ENCODE results near the gene DDIT3. TPM values are rescaled to one million over a fixed set of nuclear protein-coding genes. Genes with fewer than 3 reads are reported as not detected.

Gene DDIT3
- total and polyA plus RNA-seq, 12 donors = 7.7 to 98.4 (median 48.7) TPM

- Histone ChIP-seq H3K36me3 (replicated peaks in 1 of 2) (no peaks in the 10 kb centered on the region), H3K27ac (no peak overlapping the region), H3K9me3 (replicated peaks in 1 of 3) (no peaks in the 10 kb centered on the region), H3K4me1 (replicated peaks in 1 of 2) (peaks cover 0 to 6% of the 10 kb centered on the region in 2 donors), H3K27me3 (peaks cover 8% of the 10 kb centered on the region), H3K4me3 (no peak overlapping the region)
- intact Hi-C loops (cut with DNase I) = no loop called here
- TF ChIP-seq CTCF (IDR thresholded peaks at IDR 0.05) (no peak), POLR2A (IDR thresholded peaks at IDR 0.05) (no peak)
- DNase-seq = no peak
- WGBS, 4 donors = 72 to 91% (median 85%) methylated on average over 2 of the region's 2 CpGs
Observed at GRCh38 chr12:57552306-57552651, 32.0 kb upstream of the DDIT3 start.

- peaks cover 0 to 6% of the 10 kb centered on the region in 2 donors for H3K4me1 ChIP-seq (replicated peaks in 1 of 2)
- no peak overlapping the region for H3K27ac ChIP-seq
- H3K27me3 ChIP-seq = peaks cover 8% of the 10 kb centered on the region
- DNase-seq = no peak
- H3K4me3 ChIP-seq = no peak overlapping the region
- intact Hi-C loops (cut with DNase I) = no loop called here
- no peaks in the 10 kb centered on the region for H3K36me3 ChIP-seq (replicated peaks in 1 of 2)
- no peak for TF ChIP-seq CTCF (IDR thresholded peaks at IDR 0.05)
- no peak for TF ChIP-seq POLR2A (IDR thresholded peaks at IDR 0.05)
- H3K9me3 ChIP-seq (replicated peaks in 1 of 3) = no peaks in the 10 kb centered on the region
- WGBS, 4 donors = 76 to 91% (median 85%) methylated on average over 3 of the region's 3 CpGs
Observed at GRCh38 chr12:57551637-57552305, 31.5 kb upstream of the DDIT3 start.

GRCh38 chr12:57550641-57551549 is 30.6 kb upstream of the DDIT3 start:
- 59 to 63% (median 60%) methylated on average over 7 of the region's 7 CpGs for WGBS, 4 donors
- peaks cover 8% of the 10 kb centered on the region for H3K27me3 ChIP-seq
- no peak overlapping the region for H3K4me3 ChIP-seq
- TF ChIP-seq POLR2A (IDR thresholded peaks at IDR 0.05) (no peak), CTCF (IDR thresholded peaks at IDR 0.05) (no peak)
- H3K27ac ChIP-seq = no peak overlapping the region
- no peaks in the 10 kb centered on the region for H3K9me3 ChIP-seq (replicated peaks in 1 of 3)
- intact Hi-C loops (cut with DNase I) = no loop called here
- H3K36me3 ChIP-seq (replicated peaks in 1 of 2) = no peaks in the 10 kb centered on the region
- H3K4me1 ChIP-seq (replicated peaks in 1 of 2) = peaks cover 4 to 10% of the 10 kb centered on the region in 2 donors
- DNase-seq = no peak

GRCh38 chr12:57549909-57550640 is 29.8 kb upstream of the DDIT3 start, which contains the start of gene KIF5A:
TSS of gene KIF5A (plus strand) at chr12:57550044. CDS start at chr12:57550272, 228 bp downstream.
- peaks cover 8% of the 10 kb centered on the region for H3K27me3 ChIP-seq
- no peaks in the 10 kb centered on the region for H3K9me3 ChIP-seq (replicated peaks in 1 of 3)
- WGBS, 4 donors = 1 to 10% (median 4%) methylated on average over 7 to 52 of the region's 52 CpGs
- DNase-seq = peak in 3 of 7 donors; percentile 18 to 41 (median 32)
- peak within 1 kb of the TSS in 1 of 5 donors; percentile 54 for H3K27ac ChIP-seq
- peaks cover 11 to 15% of the 10 kb centered on the region in 2 donors for H3K4me1 ChIP-seq (replicated peaks in 1 of 2)
- H3K4me3 ChIP-seq = peak within 1 kb of the TSS in 1 of 4 donors; percentile 50
- intact Hi-C loops (cut with DNase I) = no loop called here
- TF ChIP-seq CTCF (IDR thresholded peaks at IDR 0.05) = peak in 1 of 6 experiments; percentile 4
- TF ChIP-seq POLR2A (IDR thresholded peaks at IDR 0.05) = no peak
- no peaks in the 10 kb centered on the region for H3K36me3 ChIP-seq (replicated peaks in 1 of 2)
